DMS79 (cell line): ENCODE measurements around the gene NR3C1.
"Not testable (repeated sequence)": the region's sequence is repeated elsewhere in the genome, so short reads cannot be mapped to it uniquely, and the experiment has no call there.

Source experiments
- DNase-seq: peaks from one replicate; lab custom pipeline; 2025; lab: John Stamatoyannopoulos, UW

NR3C1 gene

GRCh38 chr5:143336485-143336884, 67.0 kb downstream of the NR3C1 start:
- no peak for DNase-seq

GRCh38 chr5:143334903-143335302, 68.6 kb downstream of the NR3C1 start:
- no peak for DNase-seq

- DNase-seq = not testable (repeated sequence)
These were observed 69.1 kb downstream of the NR3C1 start for GRCh38 chr5:143334380-143334779.

- no peak for DNase-seq
These were observed 71.5 kb downstream of the NR3C1 start for GRCh38 chr5:143331956-143332355.

GRCh38 chr5:143329843-143330242, 73.6 kb downstream of the NR3C1 start:
- DNase-seq = no peak

- DNase-seq = no peak
These were observed 74.8 kb downstream of the NR3C1 start for GRCh38 chr5:143328589-143329220.

- DNase-seq = not testable (repeated sequence)
These were observed 78.4 kb downstream of the NR3C1 start for GRCh38 chr5:143325086-143325485.

GRCh38 chr5:143322931-143323630, 80.4 kb downstream of the NR3C1 start:
- not testable (repeated sequence) for DNase-seq

GRCh38 chr5:143322176-143322575, 81.3 kb downstream of the NR3C1 start:
- no peak for DNase-seq

- no peak for DNase-seq
These were observed 83.9 kb downstream of the NR3C1 start for GRCh38 chr5:143319437-143320227.

- no peak for DNase-seq
These were observed 84.7 kb downstream of the NR3C1 start for GRCh38 chr5:143318833-143319232.

- no peak for DNase-seq
These were observed 85.2 kb downstream of the NR3C1 start for GRCh38 chr5:143318270-143318669.

GRCh38 chr5:143316844-143317631, 86.4 kb downstream of the NR3C1 start:
- peak; percentile 4 for DNase-seq

GRCh38 chr5:143316337-143316736, 87.1 kb downstream of the NR3C1 start:
- no peak for DNase-seq

- no peak for DNase-seq
These were observed 87.6 kb downstream of the NR3C1 start for GRCh38 chr5:143315929-143316328.

GRCh38 chr5:143315214-143315613, 88.3 kb downstream of the NR3C1 start:
- no peak for DNase-seq

- DNase-seq = no peak
These were observed 88.8 kb downstream of the NR3C1 start for GRCh38 chr5:143314659-143315058.

GRCh38 chr5:143314099-143314498, 89.4 kb downstream of the NR3C1 start:
- DNase-seq = no peak

- no peak for DNase-seq
These were observed 90.1 kb downstream of the NR3C1 start for GRCh38 chr5:143313298-143313852.

- DNase-seq = no peak
These were observed 90.7 kb downstream of the NR3C1 start for GRCh38 chr5:143312822-143313221.

GRCh38 chr5:143311955-143312354, 91.5 kb downstream of the NR3C1 start:
- no peak for DNase-seq

GRCh38 chr5:143311428-143311827, 92.1 kb downstream of the NR3C1 start:
- no peak for DNase-seq
